ENCODE measurements around the gene TMEM62.

- TF ChIP-seq, protein P1, sequence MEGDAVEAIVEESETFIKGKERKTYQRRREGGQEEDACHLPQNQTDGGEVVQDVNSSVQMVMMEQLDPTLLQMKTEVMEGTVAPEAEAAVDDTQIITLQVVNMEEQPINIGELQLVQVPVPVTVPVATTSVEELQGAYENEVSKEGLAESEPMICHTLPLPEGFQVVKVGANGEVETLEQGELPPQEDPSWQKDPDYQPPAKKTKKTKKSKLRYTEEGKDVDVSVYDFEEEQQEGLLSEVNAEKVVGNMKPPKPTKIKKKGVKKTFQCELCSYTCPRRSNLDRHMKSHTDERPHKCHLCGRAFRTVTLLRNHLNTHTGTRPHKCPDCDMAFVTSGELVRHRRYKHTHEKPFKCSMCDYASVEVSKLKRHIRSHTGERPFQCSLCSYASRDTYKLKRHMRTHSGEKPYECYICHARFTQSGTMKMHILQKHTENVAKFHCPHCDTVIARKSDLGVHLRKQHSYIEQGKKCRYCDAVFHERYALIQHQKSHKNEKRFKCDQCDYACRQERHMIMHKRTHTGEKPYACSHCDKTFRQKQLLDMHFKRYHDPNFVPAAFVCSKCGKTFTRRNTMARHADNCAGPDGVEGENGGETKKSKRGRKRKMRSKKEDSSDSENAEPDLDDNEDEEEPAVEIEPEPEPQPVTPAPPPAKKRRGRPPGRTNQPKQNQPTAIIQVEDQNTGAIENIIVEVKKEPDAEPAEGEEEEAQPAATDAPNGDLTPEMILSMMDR (IDR thresholded peaks at IDR 0.05): no peak
- TF ChIP-seq POLR2A (IDR thresholded peaks at IDR 0.05): no peak
These were observed 18.3 kb downstream of the TMEM62 start for GRCh38 chr15:43151688-43152087.

All from body of pancreas (tissue), 4 donors.